ENCODE measurements around the gene ARSJ. TPM values are rescaled to one million over a fixed set of nuclear protein-coding genes. Genes with fewer than 3 reads are reported as not detected.

Gene ARSJ
- total RNA-seq, 2 donors from 2014 or later = 15.0 to 25.0 TPM

- no peak overlapping the region for H3K27ac ChIP-seq
- no peak for DNase-seq (ENCODE audit: low spot score)
- no peaks in the 10 kb centered on the region for H3K36me3 ChIP-seq
- no peak for ATAC-seq (ENCODE audit: insufficient number of reproducible peaks, low FRiP score, low read depth)
- TF ChIP-seq, protein P1, sequence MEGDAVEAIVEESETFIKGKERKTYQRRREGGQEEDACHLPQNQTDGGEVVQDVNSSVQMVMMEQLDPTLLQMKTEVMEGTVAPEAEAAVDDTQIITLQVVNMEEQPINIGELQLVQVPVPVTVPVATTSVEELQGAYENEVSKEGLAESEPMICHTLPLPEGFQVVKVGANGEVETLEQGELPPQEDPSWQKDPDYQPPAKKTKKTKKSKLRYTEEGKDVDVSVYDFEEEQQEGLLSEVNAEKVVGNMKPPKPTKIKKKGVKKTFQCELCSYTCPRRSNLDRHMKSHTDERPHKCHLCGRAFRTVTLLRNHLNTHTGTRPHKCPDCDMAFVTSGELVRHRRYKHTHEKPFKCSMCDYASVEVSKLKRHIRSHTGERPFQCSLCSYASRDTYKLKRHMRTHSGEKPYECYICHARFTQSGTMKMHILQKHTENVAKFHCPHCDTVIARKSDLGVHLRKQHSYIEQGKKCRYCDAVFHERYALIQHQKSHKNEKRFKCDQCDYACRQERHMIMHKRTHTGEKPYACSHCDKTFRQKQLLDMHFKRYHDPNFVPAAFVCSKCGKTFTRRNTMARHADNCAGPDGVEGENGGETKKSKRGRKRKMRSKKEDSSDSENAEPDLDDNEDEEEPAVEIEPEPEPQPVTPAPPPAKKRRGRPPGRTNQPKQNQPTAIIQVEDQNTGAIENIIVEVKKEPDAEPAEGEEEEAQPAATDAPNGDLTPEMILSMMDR (IDR thresholded peaks at IDR 0.05) = no peak
- H3K4me3 ChIP-seq = no peak overlapping the region
- H3K4me1 ChIP-seq (ENCODE audit: control insufficient read depth in 1 of 2, low read depth in 2 of 2) = peaks cover 0 to 9% of the 10 kb centered on the region in 2 donors
- no peaks in the 10 kb centered on the region for H3K9me3 ChIP-seq
- H3K27me3 ChIP-seq (replicated peaks; ENCODE audit: insufficient read depth) = no peaks in the 10 kb centered on the region
These were observed 17.8 kb upstream of the ARSJ start for GRCh38 chr4:113997206-113997605.

DNA sequence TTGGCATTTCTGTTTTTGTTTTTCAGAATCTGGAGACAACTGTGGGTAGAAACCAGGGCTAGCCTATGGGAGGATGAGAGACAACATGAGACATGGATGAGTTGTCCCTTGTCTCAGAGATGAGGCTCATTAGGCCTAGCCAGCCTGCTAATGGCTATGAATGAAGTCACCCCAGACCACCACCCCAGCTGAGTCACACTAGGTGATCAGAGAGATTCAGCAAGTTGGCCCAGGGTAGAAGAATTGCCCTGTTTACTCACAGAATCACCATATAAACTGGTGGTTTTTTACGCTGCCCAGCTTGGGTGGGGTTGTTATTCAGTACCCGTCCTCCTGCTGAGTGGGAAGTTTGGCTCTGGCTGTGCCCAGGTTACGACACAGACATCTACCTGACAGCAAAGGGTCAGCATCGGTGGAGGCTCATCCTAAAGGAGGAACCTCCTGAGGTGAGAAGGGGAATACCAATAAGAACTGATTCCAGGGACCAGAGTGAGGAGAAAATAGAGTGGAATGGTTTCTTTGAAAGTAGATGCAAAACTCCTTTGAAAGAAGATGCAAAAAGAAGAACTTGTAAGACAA is 17.2 kb upstream of the ARSJ start:
- H3K4me3 ChIP-seq = no peak overlapping the region
- no peak overlapping the region for H3K27ac ChIP-seq
- ATAC-seq (ENCODE audit: insufficient number of reproducible peaks, low FRiP score, low read depth) = no peak
- H3K36me3 ChIP-seq = no peaks in the 10 kb centered on the region
- peaks cover 0 to 9% of the 10 kb centered on the region in 2 donors for H3K4me1 ChIP-seq (ENCODE audit: control insufficient read depth in 1 of 2, low read depth in 2 of 2)
- TF ChIP-seq, protein P1 (IDR thresholded peaks at IDR 0.05) = no peak
- H3K9me3 ChIP-seq = no peaks in the 10 kb centered on the region
- DNase-seq (ENCODE audit: low spot score) = no peak
- no peaks in the 10 kb centered on the region for H3K27me3 ChIP-seq (replicated peaks; ENCODE audit: insufficient read depth)

- Histone ChIP-seq H3K36me3 (no peaks in the 10 kb centered on the region), H3K27me3 (replicated peaks; ENCODE audit: insufficient read depth) (no peaks in the 10 kb centered on the region), H3K27ac (no peak overlapping the region), H3K4me3 (no peak overlapping the region), H3K4me1 (ENCODE audit: control insufficient read depth in 1 of 2, low read depth in 2 of 2) (no peaks in the 10 kb centered on the region), H3K9me3 (no peaks in the 10 kb centered on the region)
- no peak for ATAC-seq (ENCODE audit: insufficient number of reproducible peaks, low FRiP score, low read depth)
- TF ChIP-seq, protein P1 (IDR thresholded peaks at IDR 0.05) = no peak
- DNase-seq (ENCODE audit: low spot score) = no peak
These were observed 14.4 kb upstream of the ARSJ start for GRCh38 chr4:113993887-113994286.

GRCh38 chr4:113990886-113991285 is 11.4 kb upstream of the ARSJ start:
- TF ChIP-seq, protein P1 (IDR thresholded peaks at IDR 0.05) = no peak
- Histone ChIP-seq H3K4me1 (ENCODE audit: control insufficient read depth in 1 of 2, low read depth in 2 of 2) (no peaks in the 10 kb centered on the region), H3K36me3 (no peaks in the 10 kb centered on the region), H3K9me3 (no peaks in the 10 kb centered on the region), H3K27ac (no peak overlapping the region), H3K4me3 (no peak overlapping the region), H3K27me3 (replicated peaks; ENCODE audit: insufficient read depth) (no peaks in the 10 kb centered on the region)
- ATAC-seq (ENCODE audit: insufficient number of reproducible peaks, low FRiP score, low read depth) (no peak), DNase-seq (ENCODE audit: low spot score) (no peak)

GRCh38 chr4:113987382-113987941 is 8.0 kb upstream of the ARSJ start:
- Histone ChIP-seq H3K9me3 (no peaks in the 10 kb centered on the region), H3K36me3 (no peaks in the 10 kb centered on the region), H3K27ac (no peak overlapping the region), H3K4me1 (ENCODE audit: control insufficient read depth in 1 of 2, low read depth in 2 of 2) (no peaks in the 10 kb centered on the region), H3K4me3 (no peak overlapping the region), H3K27me3 (replicated peaks; ENCODE audit: insufficient read depth) (no peaks in the 10 kb centered on the region)
- ATAC-seq (ENCODE audit: insufficient number of reproducible peaks, low FRiP score, low read depth) (no peak), DNase-seq (ENCODE audit: low spot score) (no peak)
- TF ChIP-seq, protein P1 (IDR thresholded peaks at IDR 0.05) = no peak
